GM04504 (cell line): ENCODE results near the gene BCL2L1.

Experiments
- DNase-seq: peaks from one replicate; pipeline ENCODE4 v3.0.0-alpha.2; 2012; ENCODE audit warnings: low read depth

The BCL2L1 gene

DNA sequence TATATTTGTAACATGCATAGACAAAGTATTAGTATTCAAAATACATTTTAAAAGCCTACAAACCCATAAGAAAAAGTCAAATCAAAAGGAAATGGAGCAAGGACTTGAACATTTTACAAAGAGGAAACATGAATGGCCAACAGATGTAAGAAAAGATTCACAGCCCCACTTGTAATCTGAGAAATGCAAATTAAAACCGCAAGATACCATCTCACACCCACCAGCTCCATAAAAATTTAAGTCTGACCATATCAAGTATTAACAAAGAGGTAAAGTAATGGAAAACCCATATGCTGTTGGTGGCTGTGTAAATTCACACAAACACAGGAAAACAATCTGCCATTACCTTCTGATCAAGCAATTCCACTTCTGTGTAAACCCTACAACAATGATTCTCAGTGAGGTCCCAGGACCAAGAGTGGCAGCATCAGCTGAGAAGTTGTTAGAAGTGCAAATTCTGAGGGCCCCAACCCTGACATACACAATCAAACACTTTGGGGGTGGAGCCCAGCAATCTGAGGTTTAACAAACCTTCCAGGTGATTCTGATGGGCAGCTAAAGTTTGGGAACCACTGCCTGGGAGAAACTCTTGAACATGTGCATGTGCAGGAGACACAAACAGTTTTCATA is 30.9 kb downstream of the BCL2L1 start:
- peak; percentile 48 for DNase-seq

DNA sequence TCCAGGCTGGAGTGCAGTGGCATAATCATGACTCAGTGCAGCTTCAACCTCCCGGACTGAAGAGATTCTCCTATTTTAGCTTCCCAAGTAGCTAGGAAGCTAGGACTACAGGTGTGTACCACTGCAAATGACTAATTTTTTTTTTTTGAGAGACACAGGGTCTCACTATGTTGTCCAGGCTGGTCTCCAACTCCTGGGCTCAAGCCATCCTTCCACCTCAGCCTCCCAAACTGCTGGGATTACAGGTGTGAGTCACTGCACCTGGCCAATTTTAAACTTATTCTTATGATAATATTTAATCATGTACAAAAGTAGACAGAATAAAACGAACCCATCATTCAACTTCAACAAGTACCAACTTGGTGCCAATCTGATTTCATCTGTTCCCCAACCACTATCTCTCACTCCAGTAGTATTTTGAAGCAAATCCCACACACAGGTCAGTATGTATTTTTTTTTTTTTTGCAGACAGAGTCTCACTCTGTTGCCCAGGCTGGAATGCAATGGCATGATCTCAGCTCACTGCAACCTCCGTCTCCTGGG is 32.5 kb downstream of the BCL2L1 start:
- DNase-seq, result no peak

DNA sequence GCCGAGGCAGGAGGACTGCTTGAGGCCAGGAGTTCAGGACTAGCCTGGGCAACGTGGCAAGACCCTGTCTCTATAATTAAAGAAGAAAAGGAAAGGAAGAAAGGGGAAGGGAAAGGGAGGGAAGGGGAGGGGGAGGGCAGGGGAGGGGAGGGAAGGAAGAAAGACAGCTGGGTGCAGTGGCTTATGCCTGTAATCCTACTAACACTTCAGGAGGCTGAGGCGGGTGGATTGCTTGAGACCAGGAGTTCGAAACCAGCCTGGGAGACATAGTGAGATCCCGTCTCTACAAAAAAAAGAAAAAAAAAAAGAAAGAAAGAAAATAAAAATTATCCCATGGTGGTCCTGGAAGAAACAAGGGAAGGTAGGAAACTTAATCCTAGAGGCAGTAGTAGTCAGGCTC is 33.5 kb downstream of the BCL2L1 start:
- no peak for DNase-seq

DNA sequence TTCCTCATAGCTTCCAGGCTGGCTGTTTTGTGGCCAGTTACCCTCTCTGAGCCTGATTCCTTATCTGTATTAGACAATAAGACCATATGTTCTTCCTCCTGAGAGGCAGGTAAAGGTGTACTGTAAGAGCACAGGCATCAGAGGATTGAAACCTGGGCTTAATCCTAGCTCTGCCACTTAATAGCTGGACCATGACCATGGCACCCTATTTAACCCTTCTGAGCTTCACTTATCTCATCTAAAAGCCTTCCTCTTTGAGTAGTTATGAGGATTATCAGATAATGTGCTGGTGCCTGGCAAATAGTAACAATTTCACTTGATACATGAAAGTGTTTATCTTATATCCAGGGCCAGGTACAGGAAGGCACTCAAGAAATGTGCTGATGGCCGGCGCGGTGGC is 34.9 kb downstream of the BCL2L1 start:
- DNase-seq, result no peak

DNA sequence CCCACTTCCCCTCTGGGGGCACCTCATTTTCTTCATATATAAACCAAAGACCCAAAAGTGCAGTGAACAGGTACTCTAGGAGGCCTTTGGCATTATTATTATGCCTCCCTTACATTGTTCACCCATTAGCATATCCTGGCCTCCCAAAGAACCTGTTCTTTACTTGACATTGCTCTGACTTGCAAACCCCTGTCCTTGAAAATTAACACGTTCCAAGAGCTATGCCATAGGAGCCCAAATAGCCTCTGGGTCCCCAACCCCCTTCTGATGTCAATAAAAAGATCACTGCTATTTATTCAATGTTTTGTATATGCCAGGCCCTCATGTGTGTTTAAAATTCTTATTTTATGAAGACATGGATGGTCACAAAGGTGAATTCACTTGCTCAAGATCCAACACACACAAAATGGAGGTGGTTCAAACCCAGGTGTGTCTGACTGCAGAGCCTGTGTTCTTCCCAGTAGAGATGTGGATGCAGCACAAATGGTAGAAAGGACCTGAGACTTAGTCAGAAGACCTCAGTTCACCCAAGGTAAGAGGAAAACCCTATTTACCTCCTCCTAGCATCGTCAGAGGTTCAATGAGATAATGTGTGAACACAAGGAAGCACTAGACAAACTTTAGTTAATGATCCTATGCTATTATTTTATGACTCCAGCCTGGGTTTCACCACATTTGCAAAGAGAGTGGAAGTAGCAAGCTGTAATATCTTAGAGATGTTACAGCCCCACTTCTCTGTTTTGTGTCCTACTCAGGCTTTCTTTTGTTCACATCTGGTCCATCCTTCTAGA is 36.6 kb downstream of the BCL2L1 start:
- no peak for DNase-seq

DNA sequence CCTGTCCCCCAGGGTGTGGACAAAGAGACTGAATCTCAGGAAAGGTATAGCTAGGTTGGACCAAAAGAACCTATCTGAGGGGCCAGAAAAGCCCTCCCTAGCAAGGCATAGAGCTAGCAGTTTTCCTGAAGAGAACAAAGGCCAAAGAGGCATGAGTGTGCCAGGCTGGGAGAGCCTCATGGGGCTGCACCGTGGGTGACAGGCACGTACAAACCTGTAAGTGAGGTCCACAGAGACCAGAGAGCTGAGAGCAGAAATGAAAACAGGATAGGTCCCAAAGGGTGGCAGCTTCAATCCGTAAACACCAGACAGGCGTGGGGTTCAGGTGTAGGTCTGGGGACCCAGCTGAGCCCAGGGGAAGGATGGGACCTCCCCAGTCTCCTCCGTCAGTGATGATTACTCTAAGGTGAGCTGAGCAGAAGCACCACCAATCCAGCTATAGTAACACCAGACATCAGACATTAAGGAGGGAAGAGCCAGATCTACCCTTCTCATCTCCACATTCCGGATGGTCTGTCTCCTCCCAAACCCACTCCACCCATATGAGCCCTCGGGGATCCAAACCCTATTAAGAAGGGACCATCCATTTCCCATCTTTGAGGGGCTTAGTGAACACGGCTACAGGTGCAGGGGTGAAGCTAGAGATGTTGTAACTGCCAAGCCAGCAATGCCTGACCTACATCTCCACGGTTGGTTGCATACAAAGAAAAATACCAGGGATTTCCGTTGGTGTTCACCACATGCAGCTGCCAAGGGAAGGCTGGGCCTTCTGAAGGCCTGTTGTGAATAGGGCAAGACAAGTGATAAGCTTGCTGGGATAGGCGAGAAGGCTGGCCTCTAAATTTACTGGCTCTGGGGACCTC is 38.3 kb downstream of the BCL2L1 start:
- DNase-seq, result no peak

DNA sequence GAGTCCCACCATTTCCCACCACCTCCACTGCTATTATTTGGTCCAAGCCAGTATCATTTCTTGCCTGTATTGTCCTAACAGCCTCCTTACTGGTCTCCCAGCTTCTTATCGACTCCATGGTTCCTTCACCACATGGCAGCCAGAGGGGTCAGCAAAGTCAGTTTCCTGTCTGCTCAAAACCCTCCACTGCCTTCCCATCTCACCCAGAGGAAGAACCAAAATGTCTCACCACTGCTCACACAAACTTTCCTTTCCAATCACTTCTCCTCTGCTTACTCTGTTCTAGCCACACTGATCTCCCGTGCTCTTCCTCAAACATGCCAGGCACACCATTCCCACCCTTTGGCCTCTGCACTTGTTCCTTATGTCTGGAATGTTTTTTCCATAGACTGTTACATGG is 39.7 kb downstream of the BCL2L1 start:
- no peak for DNase-seq

DNA sequence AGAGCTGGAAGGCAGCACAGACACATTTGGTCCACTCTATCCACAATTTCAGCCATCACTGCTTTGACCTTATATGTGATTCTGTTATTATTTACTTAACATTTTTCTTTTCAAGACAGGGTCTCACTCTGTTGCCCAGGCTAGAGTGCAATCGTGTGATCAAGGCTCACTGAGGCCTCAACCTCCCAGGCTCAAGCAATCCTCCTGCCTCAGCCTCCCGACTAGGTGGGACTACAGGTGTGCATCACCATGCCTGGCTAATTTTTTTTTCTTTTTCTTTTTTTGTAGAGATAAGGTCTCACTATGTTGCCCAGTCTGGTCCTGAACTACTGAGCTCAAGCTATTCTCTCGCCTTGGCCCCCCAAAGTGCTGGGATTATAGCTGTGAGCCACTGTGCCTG is 40.3 kb downstream of the BCL2L1 start:
- DNase-seq, result no peak

DNA sequence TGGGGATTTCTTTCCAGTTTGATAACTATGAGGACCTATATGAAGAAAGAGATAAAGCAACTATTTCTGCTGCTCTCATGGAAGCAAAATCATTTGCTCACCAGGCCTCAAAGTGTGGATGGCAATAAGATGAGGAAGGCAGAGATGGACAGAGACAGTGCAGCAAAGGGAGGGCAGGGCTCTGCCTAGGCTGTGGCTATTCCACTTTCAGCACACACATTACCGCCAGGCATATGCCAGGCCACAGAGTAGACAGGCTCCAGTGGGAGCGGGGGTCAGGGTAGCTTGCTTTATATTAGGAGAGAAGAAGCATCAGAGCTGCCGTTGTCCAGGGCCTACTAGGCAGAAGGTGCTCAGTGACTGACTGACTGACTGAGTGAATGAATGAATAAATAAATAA is 40.9 kb downstream of the BCL2L1 start:
- DNase-seq, result no peak

DNA sequence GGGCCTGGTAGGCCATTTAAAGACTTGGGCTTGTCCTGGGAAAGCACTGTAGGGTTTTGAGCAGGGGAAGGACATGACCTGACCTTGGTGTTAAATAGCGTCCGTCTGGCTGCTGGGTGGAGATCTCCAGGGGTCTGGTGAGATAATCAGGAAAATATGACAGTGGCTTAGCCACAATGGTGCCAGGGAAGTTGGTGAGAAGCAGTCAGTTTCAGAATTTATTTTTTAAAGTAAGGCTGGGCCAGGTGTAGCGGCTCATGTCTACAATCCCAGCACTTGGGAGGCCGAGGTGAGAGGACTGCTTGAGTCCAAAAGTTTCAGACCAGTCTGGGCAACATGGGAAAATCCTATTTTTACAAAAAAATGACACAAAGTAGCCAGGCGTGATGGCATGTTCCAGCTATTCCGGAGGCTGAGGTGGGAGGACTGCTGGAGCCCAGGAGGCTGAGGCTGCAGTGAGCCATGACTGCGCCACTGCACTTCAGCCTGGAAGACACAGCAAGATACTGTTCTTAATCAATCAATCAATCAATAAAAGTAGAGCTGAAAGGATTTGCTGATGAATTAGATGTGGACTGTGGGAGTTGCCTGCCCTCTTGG is 41.4 kb downstream of the BCL2L1 start:
- DNase-seq, result no peak

DNA sequence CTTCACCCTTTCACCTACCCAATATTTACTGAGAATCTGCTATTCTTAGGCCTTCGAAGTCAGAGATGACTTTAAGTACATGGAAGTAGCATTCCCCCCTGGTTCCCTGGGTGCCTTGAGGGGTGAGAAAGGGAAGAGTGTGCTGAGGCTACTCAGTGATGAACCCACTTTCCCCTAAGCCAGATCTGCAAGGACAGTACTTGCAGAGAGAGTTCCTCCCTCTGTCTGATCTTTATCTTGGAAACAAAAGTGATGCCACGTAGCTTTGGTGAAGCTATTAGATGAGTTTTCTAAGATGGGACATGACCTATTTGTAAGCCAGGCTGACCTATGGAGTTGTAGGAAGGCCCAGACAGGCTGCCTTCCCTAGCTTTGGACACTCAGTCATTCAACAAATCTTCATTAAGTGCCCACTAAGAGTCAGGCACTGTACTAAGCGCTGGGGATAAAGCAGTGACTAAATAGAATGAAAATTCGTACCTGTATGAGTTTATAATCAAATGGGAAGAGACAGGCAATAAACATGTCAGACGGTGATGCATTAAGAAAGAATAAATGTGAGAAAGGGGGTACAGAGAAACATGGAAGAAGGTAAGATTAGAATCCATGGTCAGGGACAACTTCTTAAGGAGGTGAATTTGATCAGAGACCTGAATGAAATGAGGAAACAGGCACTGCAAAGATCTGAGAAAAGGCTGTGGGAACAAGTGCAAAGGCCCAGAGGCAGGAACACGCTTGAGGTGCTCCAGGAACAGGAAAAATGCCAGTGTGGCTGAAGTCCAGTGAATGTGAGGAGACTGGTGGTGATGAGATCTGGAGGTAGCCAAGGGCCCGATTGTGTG is 42.2 kb downstream of the BCL2L1 start:
- DNase-seq, result no peak

DNA sequence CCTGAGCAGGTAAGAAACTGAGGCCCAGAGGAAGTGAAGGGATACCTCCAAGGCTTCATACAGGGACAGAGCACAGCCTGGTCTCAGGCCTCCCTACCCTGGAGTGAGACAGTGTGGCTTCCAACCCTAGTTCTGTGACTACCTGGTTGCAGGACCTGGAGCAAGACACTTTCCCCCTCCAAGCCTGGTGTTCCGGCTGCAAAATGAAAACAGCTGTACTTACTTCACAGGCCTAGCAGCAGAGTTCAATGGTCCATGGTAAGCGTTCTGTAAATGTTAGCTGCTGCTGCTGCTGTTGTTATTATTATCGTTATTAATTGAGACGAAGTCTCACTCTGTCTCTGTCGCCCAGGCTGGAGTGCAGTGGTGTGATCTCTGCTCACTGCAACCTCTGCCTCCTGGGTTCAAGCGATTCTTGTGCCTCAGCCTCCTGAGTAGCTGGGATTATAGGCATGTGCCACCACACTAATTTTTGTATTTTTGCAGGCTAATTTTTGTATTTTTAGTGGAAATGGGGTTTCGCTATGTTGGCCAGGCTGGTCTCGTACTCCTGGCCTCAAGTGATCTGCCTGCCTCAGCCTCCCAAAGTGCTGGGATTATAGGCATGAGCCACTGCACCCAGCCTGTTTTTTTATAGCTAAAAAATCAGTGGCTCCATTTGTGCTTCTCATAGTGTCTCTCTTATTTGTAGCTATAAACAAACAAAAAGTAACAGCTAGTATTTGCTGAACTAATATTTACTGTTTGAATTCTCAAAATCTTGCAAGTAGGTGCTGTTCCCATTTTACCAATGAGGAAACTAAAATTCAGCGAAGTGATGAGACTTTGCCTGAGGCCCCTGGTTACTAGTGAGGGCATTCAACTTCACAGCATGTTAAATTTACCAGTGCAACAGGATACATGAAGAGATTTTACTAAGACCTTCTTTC is 43.0 kb downstream of the BCL2L1 start:
- no peak for DNase-seq

DNA sequence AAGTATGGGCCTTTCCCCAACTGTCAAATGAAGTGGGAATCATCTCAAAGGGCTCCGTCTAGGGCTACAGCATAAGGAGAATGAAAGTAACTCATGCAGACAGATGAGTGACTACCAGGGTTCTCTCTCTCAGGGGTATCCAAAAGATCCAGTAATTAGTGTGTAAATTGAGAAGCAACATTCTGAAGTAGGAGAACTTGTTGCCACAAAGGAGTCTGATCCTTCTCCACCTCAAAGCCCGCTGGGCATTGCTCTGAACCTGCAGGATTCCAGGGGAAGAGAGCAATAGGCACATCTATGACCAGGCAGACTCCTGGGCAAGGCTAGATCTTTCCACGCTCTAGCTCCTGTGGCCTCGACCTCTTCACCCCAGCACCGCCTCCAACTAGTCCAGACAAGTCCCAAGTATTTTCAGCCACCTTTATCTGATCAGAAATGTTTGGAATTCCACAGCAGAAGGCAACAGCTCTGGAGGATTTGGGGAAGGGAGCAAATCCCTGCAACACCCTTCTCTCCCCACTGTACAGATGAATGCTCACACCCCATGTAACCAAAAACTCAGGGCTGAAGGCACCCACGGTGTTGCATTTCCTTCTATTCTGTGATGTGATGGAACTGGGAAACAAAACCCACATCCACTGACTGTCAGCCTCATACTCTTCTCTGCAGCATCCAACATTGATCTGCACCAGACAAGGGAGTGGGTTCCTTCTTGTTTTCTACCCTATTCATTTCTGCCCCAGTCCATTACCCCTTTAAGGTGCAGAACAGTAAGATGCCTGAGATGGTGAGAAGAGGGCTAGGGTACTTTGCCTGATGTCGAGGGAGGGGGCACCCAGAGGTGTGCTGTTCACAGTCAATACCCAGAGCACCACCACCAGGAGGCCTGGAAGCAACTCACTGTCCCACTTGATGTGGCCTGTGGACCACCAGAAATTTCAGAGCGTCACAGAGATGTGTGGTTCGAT is 44.0 kb downstream of the BCL2L1 start:
- no peak for DNase-seq

DNA sequence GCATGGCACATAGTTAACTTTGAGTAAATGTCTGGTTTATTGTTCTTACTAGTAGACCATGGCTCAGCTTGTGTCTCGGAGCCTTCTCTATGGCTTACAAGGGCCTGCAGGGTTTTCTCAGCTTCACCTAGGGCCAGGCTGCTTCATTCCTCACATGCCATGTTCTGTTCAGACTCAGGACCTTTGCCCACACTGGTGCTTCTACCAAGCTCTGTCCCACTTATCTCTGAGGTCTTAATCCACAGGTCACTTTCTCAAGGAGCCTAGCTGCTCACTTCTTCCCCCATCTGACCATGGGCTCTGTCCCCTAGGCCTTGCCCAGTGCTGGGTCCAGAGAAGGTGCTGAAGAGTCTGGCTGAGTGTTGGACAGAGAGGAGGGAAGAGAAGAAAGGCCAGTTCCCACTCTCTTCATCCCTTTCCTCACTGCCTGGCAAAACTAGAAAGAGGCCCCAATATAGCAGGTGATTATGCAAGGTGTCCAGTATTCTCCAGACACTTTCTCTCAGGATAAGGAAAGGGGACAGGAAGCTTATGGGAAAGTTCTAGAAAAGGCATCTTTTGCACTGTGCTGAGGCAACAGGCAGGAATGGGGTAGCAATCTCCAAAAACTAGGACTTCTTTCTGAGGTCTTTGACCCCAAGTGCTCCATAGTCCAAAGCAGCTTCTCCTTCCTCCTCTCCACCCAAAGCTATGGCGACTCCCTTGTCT is 45.0 kb downstream of the BCL2L1 start:
- DNase-seq, result no peak

DNA sequence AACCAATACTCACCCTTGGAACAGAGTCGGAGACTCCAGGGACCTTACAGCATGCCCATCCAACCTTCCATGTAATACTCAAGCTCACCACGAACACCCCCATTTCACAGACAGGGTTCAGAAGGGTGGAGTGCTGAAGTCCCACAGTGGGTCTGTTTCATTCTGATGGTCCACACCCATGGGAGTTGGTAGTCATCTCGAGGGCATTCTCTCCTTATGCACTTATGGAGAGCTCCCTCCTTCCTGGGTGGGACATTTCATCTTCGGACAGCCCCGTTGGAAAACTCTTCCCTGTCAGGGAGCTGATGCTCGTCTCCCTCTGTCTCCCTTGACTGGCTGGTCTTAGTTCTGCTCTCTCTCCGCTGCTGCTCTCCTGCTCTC is 46.1 kb downstream of the BCL2L1 start:
- no peak for DNase-seq

DNA sequence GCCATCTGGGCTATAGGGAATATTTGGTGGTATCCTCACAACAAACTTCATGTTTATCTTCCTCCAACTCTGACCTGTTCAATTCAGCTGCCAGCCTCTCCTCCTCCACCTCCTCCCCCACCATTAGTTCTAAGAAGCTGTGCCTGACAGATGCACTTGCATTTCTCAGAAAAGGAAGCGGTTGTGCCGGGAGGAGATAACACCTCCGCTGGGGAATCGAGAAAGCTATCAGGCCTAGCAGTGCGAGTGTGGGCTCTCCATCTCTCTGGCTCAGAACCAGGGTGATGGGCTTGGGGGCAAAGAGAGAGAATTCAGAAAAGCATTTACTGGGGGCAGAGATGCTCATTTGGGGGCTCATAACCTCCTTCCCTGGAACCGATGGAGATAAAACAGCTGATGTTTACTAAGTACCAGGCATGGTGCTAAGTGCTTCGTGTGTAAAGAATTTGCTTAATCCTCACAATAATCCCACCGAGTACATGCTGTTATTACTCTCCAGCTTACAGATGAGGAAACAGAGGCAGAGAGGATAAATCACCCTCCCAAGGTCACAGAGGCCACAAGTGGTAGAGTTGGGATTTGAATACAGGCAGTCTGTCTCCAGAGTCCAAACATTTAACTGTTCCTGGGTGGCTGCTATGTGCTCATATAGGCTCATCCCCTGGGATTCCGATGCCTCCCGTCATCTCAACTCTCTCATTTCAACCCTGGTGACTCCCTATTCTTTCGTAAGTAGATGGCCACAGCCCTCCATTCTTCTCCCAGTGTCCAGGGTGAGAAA is 46.6 kb downstream of the BCL2L1 start:
- no peak for DNase-seq
